Lower leg skin (tissue), 3 donors: ENCODE results near the gene CYP4A22.

Experiments
- CTCF ChIP-seq, 3 donors: fragments of 450-650 bp; IDR thresholded peaks; one replicate each; pipeline ENCODE4 v1.5.1; 2016; ENCODE audit warnings: antibody characterized with exemption in 3 of 3, mild to moderate bottlenecking in 3 of 3, moderate library complexity in 2 of 3
- POLR2A ChIP-seq, 2 donors: fragments of 450-650 bp; IDR thresholded peaks; one replicate each; pipeline ENCODE4 v1.6.1; 2016 to 2017; ENCODE audit warnings: antibody characterized with exemption in 2 of 2, mild to moderate bottlenecking in 1 of 2, moderate library complexity in 1 of 2

DNA sequence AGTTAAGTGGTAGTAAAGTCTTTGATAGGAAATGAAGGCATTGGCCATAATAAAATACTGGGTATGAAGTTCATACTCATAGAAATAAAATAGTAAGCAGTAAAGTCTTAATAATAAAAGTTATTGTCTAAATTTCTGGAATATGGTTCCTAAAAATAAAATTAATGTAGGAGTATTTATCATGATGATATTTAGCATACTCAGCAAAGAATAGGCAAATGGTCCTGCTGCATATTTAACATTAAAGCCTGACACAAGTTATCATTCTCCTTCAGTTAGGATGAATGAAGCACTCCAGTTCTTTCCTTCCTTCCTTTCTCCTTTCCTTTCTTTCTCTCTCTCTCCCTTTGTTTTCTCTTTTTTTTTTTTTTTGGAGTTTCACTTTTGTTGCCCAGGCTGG, 27.3 kb downstream of the CYP4A22 start:
- TF ChIP-seq CTCF (IDR thresholded peaks at IDR 0.05), result no peak
- no peak for TF ChIP-seq POLR2A (IDR thresholded peaks at IDR 0.05)
